ENCODE data around the gene CACNA1H.

CACNA1H gene

GRCh38 chr16:1124291-1124690, 28.6 kb upstream of the CACNA1H start:
- no peak overlapping the region for H3K27ac ChIP-seq
- TF ChIP-seq, protein P1, sequence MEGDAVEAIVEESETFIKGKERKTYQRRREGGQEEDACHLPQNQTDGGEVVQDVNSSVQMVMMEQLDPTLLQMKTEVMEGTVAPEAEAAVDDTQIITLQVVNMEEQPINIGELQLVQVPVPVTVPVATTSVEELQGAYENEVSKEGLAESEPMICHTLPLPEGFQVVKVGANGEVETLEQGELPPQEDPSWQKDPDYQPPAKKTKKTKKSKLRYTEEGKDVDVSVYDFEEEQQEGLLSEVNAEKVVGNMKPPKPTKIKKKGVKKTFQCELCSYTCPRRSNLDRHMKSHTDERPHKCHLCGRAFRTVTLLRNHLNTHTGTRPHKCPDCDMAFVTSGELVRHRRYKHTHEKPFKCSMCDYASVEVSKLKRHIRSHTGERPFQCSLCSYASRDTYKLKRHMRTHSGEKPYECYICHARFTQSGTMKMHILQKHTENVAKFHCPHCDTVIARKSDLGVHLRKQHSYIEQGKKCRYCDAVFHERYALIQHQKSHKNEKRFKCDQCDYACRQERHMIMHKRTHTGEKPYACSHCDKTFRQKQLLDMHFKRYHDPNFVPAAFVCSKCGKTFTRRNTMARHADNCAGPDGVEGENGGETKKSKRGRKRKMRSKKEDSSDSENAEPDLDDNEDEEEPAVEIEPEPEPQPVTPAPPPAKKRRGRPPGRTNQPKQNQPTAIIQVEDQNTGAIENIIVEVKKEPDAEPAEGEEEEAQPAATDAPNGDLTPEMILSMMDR (IDR thresholded peaks at IDR 0.05), result no peak
- no peak for TF ChIP-seq ZFX (IDR thresholded peaks at IDR 0.05; ENCODE audit: borderline replicate concordance)

- TF ChIP-seq, protein P1 (IDR thresholded peaks at IDR 0.05), result no peak
- no peak overlapping the region for H3K27ac ChIP-seq
Measured at GRCh38 chr16:1124795-1125194, 28.1 kb upstream of the CACNA1H start.

- no peak overlapping the region for H3K27ac ChIP-seq
- TF ChIP-seq ZFX (IDR thresholded peaks at IDR 0.05; ENCODE audit: borderline replicate concordance), result no peak
- TF ChIP-seq, protein P1 (IDR thresholded peaks at IDR 0.05), result no peak
Measured at GRCh38 chr16:1125471-1125870, 27.4 kb upstream of the CACNA1H start.

- no peak overlapping the region for H3K27ac ChIP-seq
- no peak for TF ChIP-seq ZFX (IDR thresholded peaks at IDR 0.05; ENCODE audit: borderline replicate concordance)
- TF ChIP-seq, protein P1 (IDR thresholded peaks at IDR 0.05), result no peak
Measured at GRCh38 chr16:1126044-1126443, 26.9 kb upstream of the CACNA1H start.

- H3K27ac ChIP-seq, result no peak overlapping the region
- TF ChIP-seq ZFX (IDR thresholded peaks at IDR 0.05; ENCODE audit: borderline replicate concordance), result no peak
- TF ChIP-seq, protein P1 (IDR thresholded peaks at IDR 0.05), result no peak
Measured at GRCh38 chr16:1126586-1126985, 26.3 kb upstream of the CACNA1H start.

DNA sequence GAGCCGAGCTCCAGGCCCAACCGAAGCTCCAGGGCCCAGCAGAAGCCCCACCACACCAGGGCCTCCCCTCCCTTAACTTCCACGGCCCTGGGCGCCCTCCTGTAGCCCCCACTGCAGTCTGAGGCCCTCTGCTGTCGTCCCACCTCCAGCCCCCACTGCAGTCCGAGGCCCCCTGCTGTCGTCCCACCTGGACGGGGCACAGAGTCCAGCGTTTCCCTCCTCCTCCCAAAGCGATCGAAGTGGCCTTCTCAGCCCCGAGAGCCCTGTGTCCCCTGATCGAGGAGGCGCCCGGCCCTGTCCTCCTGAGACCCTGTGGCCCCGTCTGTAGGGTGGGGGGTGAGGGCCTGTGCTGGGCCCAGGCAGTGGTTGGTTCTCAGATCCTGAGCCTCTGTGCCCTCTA, 25.8 kb upstream of the CACNA1H start:
- no peak overlapping the region for H3K27ac ChIP-seq
- no peak for TF ChIP-seq ZFX (IDR thresholded peaks at IDR 0.05; ENCODE audit: borderline replicate concordance)
- TF ChIP-seq, protein P1 (IDR thresholded peaks at IDR 0.05), result no peak

- H3K27ac ChIP-seq, result no peak overlapping the region
- no peak for TF ChIP-seq ZFX (IDR thresholded peaks at IDR 0.05; ENCODE audit: borderline replicate concordance)
- TF ChIP-seq, protein P1 (IDR thresholded peaks at IDR 0.05), result no peak
Measured at GRCh38 chr16:1127971-1128715, 24.8 kb upstream of the CACNA1H start.
